NCI-H2171 (cell line): ENCODE data around the gene CYFIP2.
"Not testable (repeated sequence)": the region's sequence is repeated elsewhere in the genome, so short reads cannot be mapped to it uniquely, and the experiment has no call there.

Experiments used
- DNase-seq: peaks from one replicate; lab custom pipeline; 2025; lab: John Stamatoyannopoulos, UW

CYFIP2 gene

GRCh38 chr5:157265714-157266285, at the start of gene CYFIP2:
TSS of gene CYFIP2 (plus strand) at chr5:157266123. CDS start at chr5:157285362, 19,239 bp downstream.
- DNase-seq = peak; percentile 32

GRCh38 chr5:157216391-157217142, 49.4 kb upstream of the CYFIP2 start:
- DNase-seq = no peak

- DNase-seq = no peak
Observed at GRCh38 chr5:157217289-157218024, 48.5 kb upstream of the CYFIP2 start.

- no peak for DNase-seq
Observed at GRCh38 chr5:157219491-157220271, 46.2 kb upstream of the CYFIP2 start.

GRCh38 chr5:157221959-157222358, 44.0 kb upstream of the CYFIP2 start:
- no peak for DNase-seq

GRCh38 chr5:157222506-157223230, 43.3 kb upstream of the CYFIP2 start:
- DNase-seq = no peak

- no peak for DNase-seq
Observed at GRCh38 chr5:157225469-157226422, 40.2 kb upstream of the CYFIP2 start.

- no peak for DNase-seq
Observed at GRCh38 chr5:157230610-157231009, 35.3 kb upstream of the CYFIP2 start.

DNA sequence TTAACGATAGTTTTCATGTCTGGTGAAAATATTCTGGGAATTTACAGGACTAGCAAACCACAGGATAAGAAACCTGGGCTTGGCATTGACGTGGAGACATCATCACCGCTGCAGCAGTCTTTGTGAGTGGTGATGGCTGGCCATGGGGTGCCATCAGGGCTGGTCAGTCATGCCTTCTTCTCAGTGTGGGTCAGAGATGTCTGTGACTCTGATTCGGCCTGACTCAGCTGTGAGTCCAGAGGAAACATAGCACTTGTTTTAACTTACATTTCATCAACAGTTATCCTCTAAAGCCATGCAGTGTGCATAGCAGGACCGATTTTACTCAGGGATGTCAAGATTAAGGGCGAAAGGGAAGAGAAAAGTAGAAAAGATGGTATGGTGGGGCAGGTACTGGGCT, 33.2 kb upstream of the CYFIP2 start:
- no peak for DNase-seq

DNA sequence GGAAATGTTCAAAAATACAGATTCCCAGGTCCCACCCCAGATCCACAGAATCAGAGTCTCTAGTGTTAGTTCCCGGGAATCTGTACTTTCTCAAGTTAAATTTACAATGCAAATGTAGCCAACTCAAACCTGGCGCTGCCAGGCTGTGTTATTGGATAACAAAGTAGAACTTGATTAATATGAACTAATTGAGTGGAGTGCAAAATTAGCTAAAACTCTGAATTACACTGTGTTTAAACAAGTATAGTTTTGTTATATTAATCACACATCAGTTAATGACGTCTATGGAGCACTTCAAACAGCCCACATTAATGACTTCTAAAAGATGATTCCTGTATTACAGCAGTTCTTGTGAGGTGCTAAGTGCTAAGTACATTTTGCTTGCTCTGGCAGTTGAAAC, 32.4 kb upstream of the CYFIP2 start:
- DNase-seq = no peak

DNA sequence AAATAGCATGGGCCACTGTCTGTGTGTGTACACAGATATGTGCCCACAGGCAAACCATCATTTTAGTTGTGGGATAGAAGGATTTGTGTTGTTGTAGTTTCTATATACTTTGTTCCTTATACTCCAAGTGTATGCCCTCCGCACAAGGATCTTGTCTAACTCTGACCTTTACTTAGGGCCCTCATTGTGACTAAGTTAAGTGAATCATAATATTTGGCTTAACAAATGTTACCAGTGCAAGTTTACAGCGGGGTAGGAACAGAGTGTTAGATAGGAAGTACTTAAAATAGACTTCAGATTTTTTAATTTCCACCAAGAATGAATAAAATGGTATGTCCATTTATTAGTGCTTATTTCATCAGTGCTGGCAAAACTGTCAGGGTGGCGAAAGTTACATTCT, 29.5 kb upstream of the CYFIP2 start:
- no peak for DNase-seq

DNA sequence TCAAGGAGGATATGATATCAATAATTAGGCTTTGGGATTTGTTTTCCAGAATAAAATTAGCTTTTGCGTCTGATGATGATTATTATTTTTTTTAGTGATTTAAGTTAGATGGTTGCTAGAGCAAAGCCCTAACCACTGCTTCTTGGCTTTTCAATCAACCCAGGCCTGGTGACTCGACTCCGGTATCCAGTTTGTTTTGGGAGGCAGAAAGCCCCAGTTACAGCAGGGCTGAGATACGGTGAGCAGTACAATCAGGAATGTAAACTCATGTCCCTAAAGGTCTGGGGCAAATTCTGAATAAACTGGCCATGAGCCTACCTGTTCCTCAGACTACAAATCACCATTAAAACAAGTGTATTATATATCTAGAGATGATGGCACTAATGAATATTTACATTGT, 24.4 kb upstream of the CYFIP2 start:
- DNase-seq = no peak

GRCh38 chr5:157244704-157245103, 21.2 kb upstream of the CYFIP2 start:
- DNase-seq = not testable (repeated sequence)

DNA sequence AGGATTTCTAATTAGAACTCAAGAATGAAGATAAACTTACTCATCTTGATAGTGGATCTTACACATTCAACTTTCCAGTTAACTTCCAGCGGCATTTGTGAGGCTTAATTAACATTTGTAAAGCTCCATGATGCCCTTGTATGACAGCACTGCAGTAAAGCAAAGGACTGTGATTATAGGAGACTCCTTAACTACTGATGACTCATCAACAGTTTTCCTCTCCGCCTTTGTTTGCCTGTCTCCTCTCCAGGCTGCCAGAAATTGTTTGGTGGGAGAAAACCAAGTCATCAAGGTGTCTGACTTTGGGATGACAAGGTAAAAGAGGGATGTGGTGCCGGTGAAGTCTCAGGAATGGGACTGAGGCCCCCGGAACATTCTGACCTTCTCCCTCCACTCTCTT, 20.4 kb upstream of the CYFIP2 start:
- DNase-seq = no peak

- DNase-seq = no peak
Observed at GRCh38 chr5:157245886-157246285, 20.0 kb upstream of the CYFIP2 start.

DNA sequence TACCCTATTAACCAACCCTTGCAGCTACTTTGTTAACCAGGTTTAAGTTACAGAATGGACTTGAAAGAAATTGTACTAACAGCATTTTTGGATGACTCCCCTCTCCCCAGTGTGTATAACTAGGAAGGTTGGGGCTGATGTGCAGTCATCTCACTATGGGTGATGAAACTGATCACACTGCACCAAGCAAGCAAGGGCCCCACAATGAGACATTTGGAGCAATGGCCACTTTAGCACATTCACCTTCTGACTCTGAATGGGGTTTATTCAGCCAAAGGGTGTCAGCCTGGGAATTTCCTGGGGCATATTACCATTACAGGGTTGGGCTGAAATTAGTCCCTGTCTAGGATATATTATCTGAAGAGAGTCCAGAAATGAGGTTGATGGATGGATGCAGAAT, 18.7 kb upstream of the CYFIP2 start:
- no peak for DNase-seq

DNA sequence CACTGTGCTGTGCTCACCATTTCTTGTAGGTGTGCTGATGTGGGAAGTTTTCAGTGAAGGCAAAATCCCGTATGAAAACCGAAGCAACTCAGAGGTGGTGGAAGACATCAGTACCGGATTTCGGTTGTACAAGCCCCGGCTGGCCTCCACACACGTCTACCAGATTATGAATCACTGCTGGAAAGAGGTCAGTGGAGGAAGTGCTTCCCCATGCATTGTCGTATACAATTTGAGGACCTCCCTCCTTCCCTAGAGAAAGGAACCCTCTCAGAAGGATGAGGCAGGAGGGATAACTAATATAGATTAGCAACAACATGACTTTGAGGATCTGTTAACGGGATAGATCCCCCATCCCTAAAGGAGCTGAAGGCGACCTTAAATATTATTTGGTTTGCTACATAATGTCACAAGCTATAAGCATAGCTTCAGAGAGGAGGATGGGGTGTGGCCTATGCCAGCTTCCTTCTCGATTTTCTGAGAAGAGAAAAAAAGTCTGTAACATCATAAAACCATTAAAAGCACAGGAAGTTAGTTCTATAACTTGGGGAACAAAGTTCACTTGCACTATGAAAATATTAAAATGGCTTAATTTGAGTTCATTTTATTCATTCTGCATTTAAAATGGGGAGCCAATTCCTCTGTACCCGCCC, 17.0 kb upstream of the CYFIP2 start:
- DNase-seq = no peak

GRCh38 chr5:157252711-157253465, 13.0 kb upstream of the CYFIP2 start:
- no peak for DNase-seq

DNA sequence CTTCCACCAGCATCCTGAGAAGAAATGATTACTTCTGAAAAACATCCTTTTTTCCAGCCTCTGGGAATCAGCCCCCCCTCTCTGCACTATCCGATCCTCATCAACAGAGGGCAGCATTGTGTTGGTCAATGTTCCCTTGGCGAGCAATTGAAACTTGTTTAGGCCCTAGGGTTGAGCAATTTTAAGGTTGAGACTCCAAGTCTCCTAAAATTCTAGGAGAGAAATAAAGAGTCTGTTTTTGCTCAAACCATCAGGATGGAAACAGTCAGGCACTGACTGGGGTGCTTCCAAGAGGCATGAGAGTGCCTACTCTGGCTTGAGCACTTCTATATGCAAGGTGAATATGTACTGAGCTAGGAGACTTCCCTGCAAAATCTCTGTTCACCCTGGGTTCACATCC, 12.4 kb upstream of the CYFIP2 start:
- no peak for DNase-seq
